ENCODE measurements around the gene ZNF467.

DNA sequence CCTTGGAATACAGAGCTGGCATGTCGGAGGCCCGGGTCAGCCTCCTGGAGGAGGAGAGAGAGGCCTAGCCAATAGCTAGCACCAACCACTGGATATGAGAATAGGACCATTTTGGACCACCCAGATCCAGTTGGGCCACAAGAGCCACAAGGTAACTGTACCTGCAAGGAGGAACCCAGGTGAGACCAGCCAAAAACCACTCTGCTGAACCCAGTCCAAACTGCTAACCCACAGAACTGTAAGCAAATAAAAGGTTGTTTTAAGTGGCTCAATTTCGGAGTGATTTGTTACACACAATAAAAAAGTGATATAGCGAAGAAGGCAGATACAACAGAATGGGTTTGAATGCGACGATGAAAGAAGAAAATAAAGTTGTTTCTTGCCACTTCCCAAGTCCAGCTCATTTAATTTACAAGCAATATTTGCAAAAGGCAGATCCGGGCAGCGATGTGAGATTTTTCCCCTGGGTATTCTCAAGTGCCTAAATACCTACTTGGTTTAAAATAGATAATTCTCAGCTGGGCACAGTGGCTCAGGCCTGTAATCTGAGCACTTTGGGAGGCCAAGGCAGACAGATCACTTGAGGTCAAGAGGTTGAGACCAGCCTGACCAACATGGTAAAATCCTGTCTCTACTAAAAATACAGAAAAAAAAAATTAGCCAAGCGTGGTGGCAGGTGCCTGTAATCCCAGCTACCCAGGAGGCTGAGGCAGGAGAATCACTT, 23.1 kb downstream of the ZNF467 start:
- TF ChIP-seq, protein P1, sequence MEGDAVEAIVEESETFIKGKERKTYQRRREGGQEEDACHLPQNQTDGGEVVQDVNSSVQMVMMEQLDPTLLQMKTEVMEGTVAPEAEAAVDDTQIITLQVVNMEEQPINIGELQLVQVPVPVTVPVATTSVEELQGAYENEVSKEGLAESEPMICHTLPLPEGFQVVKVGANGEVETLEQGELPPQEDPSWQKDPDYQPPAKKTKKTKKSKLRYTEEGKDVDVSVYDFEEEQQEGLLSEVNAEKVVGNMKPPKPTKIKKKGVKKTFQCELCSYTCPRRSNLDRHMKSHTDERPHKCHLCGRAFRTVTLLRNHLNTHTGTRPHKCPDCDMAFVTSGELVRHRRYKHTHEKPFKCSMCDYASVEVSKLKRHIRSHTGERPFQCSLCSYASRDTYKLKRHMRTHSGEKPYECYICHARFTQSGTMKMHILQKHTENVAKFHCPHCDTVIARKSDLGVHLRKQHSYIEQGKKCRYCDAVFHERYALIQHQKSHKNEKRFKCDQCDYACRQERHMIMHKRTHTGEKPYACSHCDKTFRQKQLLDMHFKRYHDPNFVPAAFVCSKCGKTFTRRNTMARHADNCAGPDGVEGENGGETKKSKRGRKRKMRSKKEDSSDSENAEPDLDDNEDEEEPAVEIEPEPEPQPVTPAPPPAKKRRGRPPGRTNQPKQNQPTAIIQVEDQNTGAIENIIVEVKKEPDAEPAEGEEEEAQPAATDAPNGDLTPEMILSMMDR (IDR thresholded peaks at IDR 0.05): no peak
- no peak for TF ChIP-seq POLR2AphosphoS5 (IDR thresholded peaks at IDR 0.05)
